HEK293 (cell line): ENCODE results near the gene CEBPE.

ENCODE experiments used
- ZBTB48 ChIP-seq: fragments of 450-650 bp; formaldehyde crosslinking; IDR thresholded peaks from 2 replicates; pipeline ENCODE4 v1.5.1; 2016; ENCODE audit warnings: missing biosample characterization, missing genetic modification characterization
- ZNF558 ChIP-seq: fragments of 450-650 bp; formaldehyde crosslinking; IDR thresholded peaks from 2 replicates; pipeline ENCODE4 v1.5.1; 2016; ENCODE audit warnings: missing biosample characterization, missing genetic modification characterization
- TF ChIP-seq, protein P1 (sequence below): fragments of 450-650 bp; formaldehyde crosslinking; IDR thresholded peaks from 2 replicates; pipeline ENCODE4 v1.5.1; 2016; ENCODE audit warnings: missing biosample characterization, missing genetic modification characterization

DNA sequence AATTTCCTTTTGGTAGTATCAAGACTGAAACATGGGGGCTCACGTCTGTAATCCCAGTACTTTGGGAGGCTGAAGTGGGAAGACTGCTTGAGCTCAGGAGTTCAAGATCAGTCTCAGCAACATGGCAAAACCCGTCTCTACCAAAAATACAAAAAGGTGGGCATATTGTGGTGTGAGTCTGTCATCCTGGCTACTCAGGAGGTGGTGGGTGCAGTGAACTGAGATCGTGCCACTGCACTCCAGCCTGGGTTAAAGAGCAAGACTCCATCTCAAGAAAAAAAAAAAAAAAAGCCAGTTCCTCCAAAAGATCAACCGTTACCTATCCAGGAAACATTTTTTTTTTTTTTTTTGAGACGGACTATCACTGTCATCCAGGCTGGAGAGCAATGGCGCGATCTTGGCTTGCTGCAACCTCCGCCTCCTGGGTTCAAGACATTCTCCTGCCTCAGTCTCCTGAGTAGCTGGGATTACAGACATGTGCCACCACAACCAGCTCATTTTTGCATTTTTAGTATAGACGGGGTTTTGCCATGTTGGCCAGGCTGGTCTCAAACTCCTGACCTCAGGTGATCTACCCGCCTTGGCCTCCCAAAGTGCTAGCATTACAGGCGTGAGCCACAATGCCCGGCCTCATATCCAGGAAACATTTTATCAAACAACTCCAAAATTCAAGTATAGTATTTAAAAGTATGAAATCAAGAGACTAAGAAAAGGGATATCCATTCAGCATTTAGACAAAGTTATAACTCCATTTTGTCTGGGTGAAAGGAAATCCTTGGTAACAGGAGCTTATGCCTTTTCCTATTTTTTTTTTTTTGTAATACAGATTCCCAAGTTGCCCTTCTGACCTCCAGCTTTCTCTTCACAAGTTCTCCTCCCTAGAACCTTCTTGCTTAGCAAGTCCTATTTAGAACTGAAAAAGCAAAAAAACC, 27.5 kb downstream of the CEBPE start:
- TF ChIP-seq, protein P1, sequence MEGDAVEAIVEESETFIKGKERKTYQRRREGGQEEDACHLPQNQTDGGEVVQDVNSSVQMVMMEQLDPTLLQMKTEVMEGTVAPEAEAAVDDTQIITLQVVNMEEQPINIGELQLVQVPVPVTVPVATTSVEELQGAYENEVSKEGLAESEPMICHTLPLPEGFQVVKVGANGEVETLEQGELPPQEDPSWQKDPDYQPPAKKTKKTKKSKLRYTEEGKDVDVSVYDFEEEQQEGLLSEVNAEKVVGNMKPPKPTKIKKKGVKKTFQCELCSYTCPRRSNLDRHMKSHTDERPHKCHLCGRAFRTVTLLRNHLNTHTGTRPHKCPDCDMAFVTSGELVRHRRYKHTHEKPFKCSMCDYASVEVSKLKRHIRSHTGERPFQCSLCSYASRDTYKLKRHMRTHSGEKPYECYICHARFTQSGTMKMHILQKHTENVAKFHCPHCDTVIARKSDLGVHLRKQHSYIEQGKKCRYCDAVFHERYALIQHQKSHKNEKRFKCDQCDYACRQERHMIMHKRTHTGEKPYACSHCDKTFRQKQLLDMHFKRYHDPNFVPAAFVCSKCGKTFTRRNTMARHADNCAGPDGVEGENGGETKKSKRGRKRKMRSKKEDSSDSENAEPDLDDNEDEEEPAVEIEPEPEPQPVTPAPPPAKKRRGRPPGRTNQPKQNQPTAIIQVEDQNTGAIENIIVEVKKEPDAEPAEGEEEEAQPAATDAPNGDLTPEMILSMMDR, result no peak
- TF ChIP-seq ZBTB48 (tag by site-specific recombination) (no peak), ZNF558 (no peak)
